HG02623 (cell line): Measurements from ENCODE around the gene SEC23A.

Source experiments
- ATAC-seq: cut with Tn5 transposase; IDR thresholded peaks from one replicate; pipeline ENCODE4 v1.9.1; 2021; ENCODE audit warnings: moderate library complexity; ENCODE audit not compliant: unreplicated experiment

Gene SEC23A

DNA sequence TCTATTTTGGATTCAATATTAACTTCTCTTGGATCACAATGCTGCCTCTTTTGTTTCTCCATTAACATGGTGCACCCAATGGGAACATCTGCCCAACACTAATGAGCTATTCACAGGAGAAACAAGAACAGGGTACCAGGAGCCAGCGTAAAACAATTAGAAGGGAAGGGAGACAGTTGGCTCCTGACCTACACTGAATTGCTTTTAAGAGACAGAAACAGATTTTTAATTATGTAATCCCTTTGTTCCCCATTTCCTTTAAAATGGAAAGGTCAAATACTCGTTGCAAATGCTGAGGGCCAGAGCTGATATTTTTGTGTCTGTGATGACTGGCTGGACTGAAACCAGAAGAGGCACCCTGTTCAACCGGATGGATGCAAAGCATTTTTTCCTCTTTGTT is 108.3 kb downstream of the SEC23A start:
- ATAC-seq = no peak

DNA sequence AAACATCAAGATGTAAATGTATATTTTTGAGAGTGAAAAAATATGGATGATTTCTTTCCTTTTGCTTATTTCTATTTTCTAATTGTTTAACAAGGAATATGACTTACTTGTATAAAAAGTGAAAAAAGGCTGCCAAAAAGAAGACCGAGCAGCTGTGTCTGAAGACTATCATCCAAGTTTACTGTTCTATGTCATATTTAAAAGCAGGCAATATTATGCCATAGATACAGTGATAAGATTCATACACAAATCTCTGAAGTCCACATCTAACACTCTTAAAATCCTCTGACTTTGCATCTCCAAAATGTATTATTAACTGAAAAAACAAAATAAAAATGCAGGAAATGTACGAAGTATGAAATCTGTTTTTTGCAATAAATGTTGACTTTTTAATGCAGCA is 109.1 kb downstream of the SEC23A start:
- ATAC-seq = no peak

DNA sequence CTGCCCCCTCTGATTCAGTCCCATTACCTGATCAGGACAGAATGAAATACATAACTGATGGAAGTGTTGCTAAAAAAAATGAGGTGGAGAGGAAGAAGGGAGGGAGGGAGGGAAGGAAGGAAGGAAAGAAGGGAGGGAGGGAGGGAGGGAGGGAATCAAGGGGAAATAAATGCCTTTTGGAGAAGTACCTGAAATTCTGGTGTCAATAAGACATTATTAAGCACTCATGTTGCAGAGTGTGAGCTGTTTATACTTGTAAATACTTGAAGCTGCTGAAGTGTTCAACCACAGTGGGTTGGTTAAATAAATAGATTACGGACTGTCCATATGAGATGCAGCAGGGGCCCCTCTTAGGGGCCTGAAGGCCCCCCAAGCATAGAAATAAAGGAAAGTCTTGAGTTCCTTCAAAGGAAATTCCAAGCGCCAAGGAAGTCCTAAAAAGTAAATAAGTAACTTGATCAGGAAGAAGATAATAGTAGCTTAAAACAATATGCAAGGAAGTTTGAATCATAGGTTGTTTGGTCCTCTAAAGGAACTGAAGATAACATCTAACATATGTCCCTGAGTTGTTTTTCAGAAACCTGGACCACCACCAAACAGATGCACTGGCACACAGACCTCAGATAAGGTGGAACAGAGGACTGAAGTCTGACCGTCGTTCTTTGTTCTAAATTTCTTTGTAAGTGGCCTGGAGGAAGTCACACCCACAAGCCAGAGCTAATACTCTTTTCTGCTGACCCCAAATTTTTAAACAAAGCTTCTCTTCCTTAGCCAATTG is 110.8 kb downstream of the SEC23A start:
- no peak for ATAC-seq

DNA sequence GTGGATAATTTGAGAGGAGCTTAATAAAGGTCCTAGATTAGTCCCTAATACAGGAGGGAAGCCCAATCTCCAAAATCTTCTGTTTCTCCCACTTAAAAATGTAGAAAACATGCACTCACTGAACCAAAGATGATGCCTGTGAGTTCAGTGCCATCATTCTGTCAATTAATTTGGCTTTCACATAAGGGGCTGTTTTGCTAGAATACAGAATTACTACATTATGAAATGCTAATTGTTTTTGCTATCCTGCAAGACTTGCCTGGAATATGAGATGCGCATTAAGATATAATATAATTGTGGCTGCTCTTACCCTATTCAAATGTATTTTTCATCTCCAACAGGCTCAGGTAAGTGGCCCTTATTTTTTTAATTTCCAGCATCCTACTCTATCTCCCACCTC is 111.7 kb downstream of the SEC23A start:
- ATAC-seq = no peak

DNA sequence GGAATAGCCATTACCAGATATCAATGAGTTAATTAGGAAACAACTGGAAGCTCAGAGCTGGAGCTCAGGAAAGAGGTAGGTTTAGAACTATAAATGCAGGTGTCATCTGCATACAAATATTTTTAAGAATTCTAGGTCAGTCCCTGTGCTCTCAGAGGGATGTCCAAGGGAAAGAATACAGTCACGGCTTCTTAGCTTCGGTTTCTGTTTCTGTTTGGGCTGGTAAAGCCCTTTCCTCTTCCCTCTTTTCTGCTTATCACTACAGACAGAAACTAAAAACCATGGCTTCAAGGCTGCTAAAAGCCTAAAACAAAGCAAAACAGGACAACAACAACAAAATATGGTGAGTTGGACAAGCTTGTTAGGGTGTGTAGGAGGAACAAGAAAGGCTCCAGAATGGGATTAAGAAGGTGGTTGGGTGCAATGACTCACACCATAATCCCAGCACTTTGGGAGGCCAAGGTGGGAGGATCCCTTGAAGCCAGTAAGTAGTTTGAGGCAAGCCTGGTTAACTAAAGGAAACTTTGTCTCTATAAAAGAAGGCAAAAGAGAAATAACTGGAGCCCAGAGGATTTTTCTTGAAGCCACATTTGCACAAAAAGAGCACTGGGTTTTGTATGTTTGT is 113.0 kb downstream of the SEC23A start:
- peak; percentile 95 for ATAC-seq

DNA sequence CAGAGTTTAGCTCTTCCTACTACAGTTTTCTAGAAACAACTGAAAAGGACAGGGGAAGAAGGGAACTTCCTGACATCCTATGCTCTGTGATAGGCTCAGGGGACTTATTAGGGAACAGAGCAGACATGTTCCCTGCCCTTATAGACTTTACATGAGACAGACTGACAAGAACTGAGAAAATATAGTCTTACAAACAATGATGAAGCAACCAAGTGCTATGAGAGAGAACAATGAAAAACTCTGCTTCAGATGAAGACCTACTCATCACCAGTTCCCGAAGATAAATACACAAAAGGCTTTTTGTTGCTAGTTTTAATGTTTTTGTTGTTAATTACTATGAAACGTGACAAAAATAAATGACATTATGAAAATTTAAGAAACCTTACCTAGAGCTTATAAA is 115.3 kb downstream of the SEC23A start:
- ATAC-seq = no peak

DNA sequence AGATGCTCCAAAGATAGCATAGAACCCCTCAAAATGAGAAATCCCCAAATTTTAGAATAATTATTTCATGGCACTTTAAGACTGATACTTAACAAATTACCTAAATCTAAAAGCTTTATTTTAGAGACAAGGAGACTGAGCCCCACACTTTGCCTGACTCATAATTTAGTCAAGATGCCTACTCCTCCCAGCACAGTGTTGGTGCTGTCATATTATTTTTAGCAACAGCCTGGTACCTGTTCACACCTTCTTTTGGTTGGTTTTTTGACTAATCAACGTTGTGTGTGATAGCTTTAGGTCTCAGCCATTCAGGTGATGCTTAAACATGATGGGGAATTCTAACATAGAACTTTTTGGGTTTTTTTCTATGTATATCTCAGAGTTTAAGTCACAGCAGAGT is 120.2 kb downstream of the SEC23A start:
- no peak for ATAC-seq

DNA sequence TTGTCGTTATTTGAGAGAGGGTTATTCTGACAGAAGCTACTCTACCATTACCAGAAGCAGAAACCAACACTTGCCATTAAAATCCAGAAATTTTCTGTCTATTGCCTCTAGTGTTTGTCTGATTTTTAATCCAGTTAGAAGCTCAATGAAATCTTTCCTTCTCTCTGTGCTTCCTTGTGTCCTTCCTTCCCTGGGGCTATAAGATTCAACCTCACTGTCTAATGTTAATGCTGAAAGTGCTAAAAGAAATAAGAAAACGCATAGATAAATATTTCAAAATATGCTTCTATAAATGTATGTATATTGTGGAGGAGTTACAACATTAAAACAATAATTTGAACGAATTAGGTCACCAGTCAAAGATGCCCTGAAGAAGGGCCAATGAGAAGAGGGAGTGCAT is 120.8 kb downstream of the SEC23A start:
- ATAC-seq = no peak
